ENCODE measurements around the gene FOXF1. TPM values are rescaled to one million over a fixed set of nuclear protein-coding genes. Genes with fewer than 3 reads are reported as not detected.

FOXF1 gene
- total and polyA plus RNA-seq, 3 donors from 2014 or later: 0.91 to 2.8 (median 2.0) TPM

DNA sequence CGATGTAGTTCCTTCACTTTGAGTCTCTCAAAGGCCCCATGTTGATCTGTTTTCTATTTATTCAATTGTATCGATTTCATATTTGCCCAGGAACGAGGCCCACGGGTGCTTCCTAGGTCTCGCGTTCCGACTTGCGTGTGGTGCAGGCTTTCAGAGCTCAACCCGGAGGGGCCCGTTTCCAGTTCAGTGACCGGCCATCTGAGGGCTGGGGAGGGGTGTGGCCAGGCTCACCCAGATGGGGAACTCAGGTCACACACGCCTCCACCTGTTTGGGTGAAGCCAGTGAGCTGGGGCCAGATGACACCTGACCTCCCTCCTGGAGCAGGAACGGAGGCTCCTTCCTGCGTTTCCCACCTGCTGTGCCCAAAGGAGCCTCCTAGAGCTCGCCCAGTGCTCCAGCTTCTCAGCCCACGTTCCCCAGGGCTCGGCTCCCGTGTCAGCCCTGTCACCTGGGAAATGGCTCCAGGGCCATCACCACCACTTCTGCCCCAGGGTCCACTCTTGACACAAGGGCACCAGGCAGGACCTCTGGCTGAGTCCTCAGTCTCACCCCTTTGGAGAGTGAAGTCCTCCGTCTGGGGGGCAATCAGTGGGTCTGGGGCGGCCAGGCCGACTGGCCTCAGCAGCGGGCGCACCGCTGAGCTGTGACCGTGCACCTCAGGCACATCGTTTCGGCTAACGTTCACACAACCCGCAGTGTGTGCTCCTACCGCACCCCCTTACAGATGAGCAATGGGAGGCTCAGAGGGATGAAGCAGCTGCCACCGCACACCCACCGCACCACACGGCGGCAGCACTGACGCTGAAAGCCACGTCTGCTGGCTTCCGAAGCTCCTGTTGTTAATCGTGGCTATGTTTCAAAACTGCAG lies 18.0 kb downstream of the FOXF1 start:
- Histone ChIP-seq H3K9me3 (no peaks in the 10 kb centered on the region), H3K27me3 (no peaks in the 10 kb centered on the region), H3K36me3 (ENCODE audit: low read depth, missing control alignments) (no peaks in the 10 kb centered on the region), H3K27ac (no peak overlapping the region), H3K4me1 (no peaks in the 10 kb centered on the region), H3K4me3 (no peak overlapping the region)
- intact Hi-C loops (cut with DNase I; ENCODE audit: low total_unique reads): no loop called here
- WGBS, 2 donors: 91 to 93% methylated on average over 25 to 38 of the region's 38 CpGs
- DNase-seq: no peak
- TF ChIP-seq POLR2A (IDR thresholded peaks at IDR 0.05): no peak
- no peak for TF ChIP-seq CTCF (IDR thresholded peaks at IDR 0.05)

DNA sequence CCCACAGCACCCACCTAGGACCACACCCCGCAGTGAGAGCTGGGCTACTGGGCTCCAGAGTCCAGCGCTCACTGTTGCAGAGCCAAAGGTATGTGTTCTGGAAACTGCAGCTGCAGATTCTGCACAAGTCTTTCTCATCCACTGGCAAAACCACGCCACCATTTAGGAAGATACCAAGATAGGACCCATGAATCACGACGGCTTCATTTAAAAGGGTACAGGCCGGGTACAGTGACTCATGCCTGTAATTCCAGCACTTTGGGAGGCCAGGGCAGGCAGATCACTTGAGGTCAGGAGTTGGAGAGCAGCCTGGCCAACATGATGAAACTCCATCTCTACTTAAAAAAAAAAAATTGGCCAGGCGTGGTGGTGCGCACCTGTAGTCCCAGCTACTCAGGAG lies 18.8 kb downstream of the FOXF1 start:
- 80 to 88% methylated on average over 7 to 8 of the region's 8 CpGs for WGBS, 2 donors
- Histone ChIP-seq H3K4me3 (no peak overlapping the region), H3K27me3 (no peaks in the 10 kb centered on the region), H3K9me3 (no peaks in the 10 kb centered on the region), H3K27ac (no peak overlapping the region), H3K36me3 (ENCODE audit: low read depth, missing control alignments) (no peaks in the 10 kb centered on the region), H3K4me1 (no peaks in the 10 kb centered on the region)
- TF ChIP-seq CTCF (IDR thresholded peaks at IDR 0.05) (no peak), POLR2A (IDR thresholded peaks at IDR 0.05) (no peak)
- intact Hi-C loops (cut with DNase I; ENCODE audit: low total_unique reads): no loop called here
- DNase-seq: no peak

DNA sequence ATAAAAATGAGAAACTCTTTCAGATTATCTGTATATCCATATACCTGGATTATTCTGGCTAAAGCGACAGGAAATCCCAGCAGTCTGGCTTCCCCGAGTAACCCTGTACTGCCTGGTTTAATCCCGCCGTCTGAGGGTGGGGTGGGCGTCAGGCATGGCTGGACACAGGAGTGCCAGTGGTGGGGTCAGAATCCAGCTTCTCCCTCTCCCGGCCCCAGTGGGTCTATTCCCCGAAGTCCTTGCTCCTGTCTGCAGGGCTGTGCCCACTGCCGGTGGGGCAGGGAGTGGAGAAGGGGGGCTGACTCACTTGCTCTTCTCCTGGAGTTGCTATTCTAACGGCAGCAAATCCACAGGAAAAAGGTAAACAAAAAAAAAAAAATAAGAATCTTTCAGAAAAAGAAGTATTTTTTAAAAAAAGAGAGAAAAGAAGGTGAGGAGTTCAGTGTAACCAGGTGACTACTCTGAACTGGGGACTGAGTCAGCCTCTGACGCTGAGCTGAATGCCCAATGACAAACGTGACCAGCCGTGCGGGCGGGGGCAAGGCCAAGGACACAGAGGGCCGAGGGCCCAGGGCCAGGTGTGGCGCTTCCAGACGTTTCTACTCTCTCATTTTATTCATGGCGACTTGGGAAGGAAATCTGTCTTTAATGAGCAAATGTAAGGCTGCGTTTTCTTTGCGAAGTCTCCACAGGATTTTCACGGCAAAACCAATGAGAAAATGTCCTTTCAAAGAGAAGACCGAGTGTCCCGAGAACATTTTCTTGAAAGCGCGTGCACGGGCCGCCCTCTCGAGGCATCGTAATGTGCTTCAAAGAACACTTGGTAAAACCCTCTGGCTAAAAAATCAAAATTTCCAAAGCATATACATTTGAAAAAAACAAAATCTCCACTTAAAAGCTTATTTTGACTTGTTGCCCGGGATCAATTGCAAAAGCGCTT lies 20.2 kb downstream of the FOXF1 start:
- Histone ChIP-seq H3K4me3 (no peak overlapping the region), H3K9me3 (no peaks in the 10 kb centered on the region), H3K4me1 (no peaks in the 10 kb centered on the region), H3K27me3 (no peaks in the 10 kb centered on the region), H3K36me3 (ENCODE audit: low read depth, missing control alignments) (no peaks in the 10 kb centered on the region), H3K27ac (peak overlapping the region in 1 of 2 donors; percentile 59)
- TF ChIP-seq CTCF (IDR thresholded peaks at IDR 0.05) (no peak), POLR2A (IDR thresholded peaks at IDR 0.05) (no peak)
- 72 to 73% methylated on average over 31 of the region's 31 CpGs for WGBS, 2 donors
- no peak for DNase-seq
- intact Hi-C loops (cut with DNase I; ENCODE audit: low total_unique reads): no loop called here

DNA sequence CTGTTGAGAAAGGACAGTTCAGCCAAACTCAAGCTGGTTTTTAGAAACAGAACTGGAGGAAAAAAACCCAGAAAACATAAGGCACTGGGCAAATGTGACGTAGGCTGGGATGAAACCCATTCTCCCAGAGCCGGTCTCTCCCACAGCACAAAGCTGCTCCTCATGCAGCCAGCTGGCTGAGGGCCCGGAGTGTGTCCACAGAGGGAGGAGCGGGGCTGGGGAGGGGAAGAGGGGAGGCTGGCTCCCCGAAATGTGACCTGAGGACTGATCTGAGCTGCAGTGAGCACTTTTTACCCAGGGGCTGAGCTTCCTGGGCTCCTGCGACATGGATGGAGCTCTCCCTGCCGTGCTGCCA lies 20.8 kb downstream of the FOXF1 start:
- Histone ChIP-seq H3K27ac (peak overlapping the region in 1 of 2 donors; percentile 59), H3K27me3 (no peaks in the 10 kb centered on the region), H3K36me3 (ENCODE audit: low read depth, missing control alignments) (no peaks in the 10 kb centered on the region), H3K4me3 (no peak overlapping the region), H3K4me1 (no peaks in the 10 kb centered on the region), H3K9me3 (no peaks in the 10 kb centered on the region)
- peak; percentile 70 for DNase-seq
- intact Hi-C loops (cut with DNase I; ENCODE audit: low total_unique reads): no loop called here
- TF ChIP-seq POLR2A (IDR thresholded peaks at IDR 0.05) (no peak), CTCF (IDR thresholded peaks at IDR 0.05) (no peak)
- 62 to 64% methylated on average over 7 of the region's 7 CpGs for WGBS, 2 donors

Data from testis (tissue), 3 donors.